H1 (cell line): ENCODE measurements around the gene DLGAP3. TPM values are rescaled to one million over a fixed set of nuclear protein-coding genes. Genes with fewer than 3 reads are reported as not detected.

Source experiments
- CTCF ChIA-PET: fragments of 300-600 bp; sonication (Branson Sonifier 250); formaldehyde crosslinking; loops from one replicate; lab custom pipeline; 2021; ENCODE audit not compliant: partially characterized antibody; lab: Charles Lee
- POLR2A ChIA-PET: fragments of 300-600 bp; sonication (Branson Sonifier 250); formaldehyde crosslinking; loops from one replicate; lab custom pipeline; 2021; ENCODE audit warnings: inconsistent platforms; ENCODE audit not compliant: partially characterized antibody; lab: Charles Lee
- DNase-seq, 2 experiments: peaks; one replicate each; pipeline versions ENCODE4 v3.0.0 to v3.0.0-alpha.2; 2010 to 2022; ENCODE audit warnings: low spot score in 2 of 2, low read depth in 1 of 2, mixed read lengths in 1 of 2
- FAIRE-seq: peaks from 2 replicates; lab custom pipeline; 2011; peaks lifted over from hg19 to GRCh38; lab: Jason Lieb, UNC
- H2AFZ ChIP-seq: 2 replicates; pipeline ENCODE4 v1.8.1; 2012; ENCODE audit warnings: low read length, inconsistent platforms
- H2AK5ac ChIP-seq: 2 replicates; pipeline ENCODE4 v1.6.1; 2013; ENCODE audit warnings: low read depth, low read length
- H2BK120ac ChIP-seq: replicated peaks from 2 replicates; pipeline ENCODE3; 2013; ENCODE audit warnings: low read depth, low read length, inconsistent platforms
- H2BK12ac ChIP-seq: 2 replicates; pipeline ENCODE4 v1.6.1; 2013; ENCODE audit warnings: low read depth, low read length
- H2BK15ac ChIP-seq: 2 replicates; pipeline ENCODE4 v1.6.1; 2013; ENCODE audit warnings: low read length
- H2BK20ac ChIP-seq: 2 replicates; pipeline ENCODE4 v1.6.1; 2013; ENCODE audit warnings: low read length
- H2BK5ac ChIP-seq: 2 replicates; pipeline ENCODE4 v1.6.1; 2013; ENCODE audit warnings: low read depth, low read length
- H3K14ac ChIP-seq: 2 replicates; pipeline ENCODE4 v1.6.1; 2013; ENCODE audit warnings: inconsistent platforms; ENCODE audit not compliant: insufficient read length
- H3K18ac ChIP-seq: 2 replicates; pipeline ENCODE4 v1.6.1; 2013; ENCODE audit warnings: low read length; ENCODE audit errors: extremely low read depth
- H3K23ac ChIP-seq: 2 replicates; pipeline ENCODE4 v1.6.1; 2013; ENCODE audit warnings: inconsistent platforms; ENCODE audit not compliant: insufficient read length
- H3K23me2 ChIP-seq: 2 replicates; pipeline ENCODE4 v1.6.1; 2013; ENCODE audit warnings: low read depth, low read length
- H3K27ac ChIP-seq: 2 replicates; pipeline ENCODE4 v1.6.1; 2011; ENCODE audit warnings: low read depth, low read length, inconsistent platforms
- H3K27me3 ChIP-seq, 4 experiments: replicated peaks in 1 of 4; 1 replicate in 1 of 4; 2 replicates in 3 of 4; pipeline versions ENCODE4 v1.6.1 to v1.8.1; 2011 to 2013; ENCODE audit warnings: low read length in 3 of 4, mild to moderate bottlenecking in 3 of 4, inconsistent platforms in 2 of 4, mixed read lengths in 2 of 4, moderate library complexity in 1 of 4; ENCODE audit not compliant: control insufficient read depth in 3 of 4, insufficient read depth in 3 of 4; ENCODE audit errors: extremely low read depth in 1 of 4
- H3K36me3 ChIP-seq, 4 experiments: 2 replicates each; pipeline versions ENCODE4 v1.6.1 to v1.8.1; 2011 to 2013; ENCODE audit warnings: mild to moderate bottlenecking in 4 of 4, low read length in 3 of 4, moderate library complexity in 2 of 4, control low read depth in 1 of 4, inconsistent platforms in 1 of 4; ENCODE audit not compliant: insufficient read depth in 4 of 4, control insufficient read depth in 2 of 4
- H3K4ac ChIP-seq: replicated peaks from 2 replicates; pipeline ENCODE3; 2013; ENCODE audit warnings: low read length, low read depth, mixed read lengths, inconsistent platforms; ENCODE audit not compliant: insufficient read length
- H3K4me1 ChIP-seq, 4 experiments: replicated peaks in 1 of 4; 1 replicate in 1 of 4; 2 replicates in 3 of 4; pipeline versions ENCODE4 v1.6.1 to v1.8.1; 2011 to 2013; ENCODE audit warnings: low read length in 3 of 4, inconsistent platforms in 2 of 4, mixed read lengths in 1 of 4; ENCODE audit not compliant: insufficient read depth in 4 of 4, control insufficient read depth in 3 of 4
- H3K4me2 ChIP-seq, 2 experiments: 2 replicates each; pipeline versions ENCODE4 v1.6.1 to v1.8.1; 2011 to 2013; ENCODE audit warnings: low read depth in 2 of 2, low read length in 2 of 2, control low read depth in 1 of 2, inconsistent platforms in 1 of 2, mild to moderate bottlenecking in 1 of 2; ENCODE audit not compliant: insufficient read depth in 1 of 2
- H3K4me3 ChIP-seq, 4 experiments: fragments of 200-600, 300-600 bp in 1 of 4; sonication (generic), shearing (Covaris generic), sonication (Bioruptor Twin) in 1 of 4; 2 replicates each; pipeline versions ENCODE4 v1.5.1 to v1.8.1; 2011 to 2016; ENCODE audit warnings: low read length in 4 of 4, low read depth in 3 of 4, control low read depth in 2 of 4, inconsistent platforms in 2 of 4, mild to moderate bottlenecking in 2 of 4, mixed read lengths in 1 of 4, moderate library complexity in 1 of 4; ENCODE audit not compliant: insufficient read depth in 2 of 4; ENCODE audit errors: extremely low read depth in 1 of 4
- H3K56ac ChIP-seq: replicated peaks from 2 replicates; pipeline ENCODE3; 2013; ENCODE audit warnings: low read depth, mild to moderate bottlenecking, mixed read lengths, low read length, inconsistent platforms; ENCODE audit not compliant: insufficient read length
- H3K79me1 ChIP-seq: 2 replicates; pipeline ENCODE4 v1.6.1; 2013; ENCODE audit warnings: low read depth, low read length, control low read depth
- H3K79me2 ChIP-seq, 2 experiments: 2 replicates each; pipeline versions ENCODE4 v1.6.1 to v1.8.1; 2012 to 2013; ENCODE audit warnings: low read length in 2 of 2, mild to moderate bottlenecking in 2 of 2, inconsistent platforms in 1 of 2; ENCODE audit not compliant: insufficient read depth in 2 of 2, control insufficient read depth in 1 of 2
- H3K9ac ChIP-seq, 4 experiments: replicated peaks in 1 of 4; 1 replicate in 1 of 4; 2 replicates in 3 of 4; pipeline versions ENCODE4 v1.6.1 to v1.8.1; 2011 to 2013; ENCODE audit warnings: low read depth in 3 of 4, low read length in 3 of 4, control low read depth in 2 of 4, mild to moderate bottlenecking in 2 of 4, moderate library complexity in 2 of 4, inconsistent platforms in 1 of 4; ENCODE audit errors: extremely low read depth in 1 of 4
- H3K9me3 ChIP-seq, 2 experiments: 2 replicates each; pipeline versions ENCODE4 v1.6.1 to v1.8.1; 2012 to 2013; ENCODE audit warnings: mild to moderate bottlenecking in 2 of 2, moderate library complexity in 2 of 2, control low read depth in 1 of 2, inconsistent platforms in 1 of 2, low read depth in 1 of 2, low read length in 1 of 2, mixed read lengths in 1 of 2; ENCODE audit not compliant: insufficient read depth in 2 of 2
- H4K20me1 ChIP-seq, 2 experiments: replicated peaks in 1 of 2; 2 replicates each; pipeline versions ENCODE3 to v1.8.1; 2011 to 2013; ENCODE audit warnings: inconsistent platforms in 2 of 2, low read length in 2 of 2, mild to moderate bottlenecking in 1 of 2; ENCODE audit not compliant: insufficient read depth in 2 of 2, control insufficient read depth in 1 of 2
- H4K5ac ChIP-seq: 2 replicates; pipeline ENCODE4 v1.6.1; 2013; ENCODE audit warnings: low read length, low read depth, mixed read lengths, inconsistent platforms; ENCODE audit not compliant: insufficient read length
- H4K8ac ChIP-seq: 2 replicates; pipeline ENCODE4 v1.8.0; 2013; ENCODE audit warnings: mild to moderate bottlenecking, moderate library complexity, low read length, inconsistent platforms; ENCODE audit not compliant: insufficient read depth; ENCODE audit errors: extremely low read depth
- H4K91ac ChIP-seq: replicated peaks from 2 replicates; pipeline ENCODE3; 2013; ENCODE audit warnings: low read length, mixed read lengths, inconsistent platforms; ENCODE audit not compliant: insufficient read length
- ASH2L ChIP-seq: fragments of 200-600, 300-600 bp; sonication (generic); IDR thresholded peaks from one replicate; pipeline ENCODE4 v1.7.1; 2017; ENCODE audit warnings: low read length
- BACH1 ChIP-seq: IDR thresholded peaks from 2 replicates; pipeline ENCODE4 v1.6.1; 2012; ENCODE audit warnings: low read length, improper control_type of control experiment
- CEBPB ChIP-seq: IDR thresholded peaks from 2 replicates; pipeline ENCODE4 v1.6.1; 2012; ENCODE audit warnings: low read depth, low read length
- CHD1 ChIP-seq: IDR thresholded peaks from 2 replicates; pipeline ENCODE4 v1.6.1; 2012; ENCODE audit warnings: low read depth, low read length, improper control_type of control experiment
- GABPA ChIP-seq: IDR thresholded peaks from 2 replicates; pipeline ENCODE4 v1.6.1; 2011; ENCODE audit warnings: mild to moderate bottlenecking, low read length, moderate library complexity, borderline replicate concordance; ENCODE audit not compliant: insufficient read depth
- HDAC6 ChIP-seq: IDR thresholded peaks from one replicate; pipeline ENCODE4 v1.7.1; 2012; ENCODE audit warnings: low read depth, mild to moderate bottlenecking, inconsistent platforms, low read length, moderate library complexity
- JUN ChIP-seq: IDR thresholded peaks from 2 replicates; pipeline ENCODE4 v1.6.1; 2011; ENCODE audit warnings: low read depth, mild to moderate bottlenecking, improper control_type of control experiment, low read length
- RAD21 ChIP-seq, 2 experiments: IDR thresholded peaks in 1 of 2; conservative IDR thresholded peaks in 1 of 2; 2 replicates each; pipeline ENCODE4 v1.6.1; 2011; ENCODE audit warnings: low read depth in 2 of 2, low read length in 2 of 2, improper control_type of control experiment in 1 of 2, inconsistent platforms in 1 of 2, mild to moderate bottlenecking in 1 of 2, moderate library complexity in 1 of 2
- RBBP5 ChIP-seq: IDR thresholded peaks from 2 replicates; pipeline ENCODE4 v1.7.1; 2012; ENCODE audit warnings: low read depth, mild to moderate bottlenecking, inconsistent platforms, low read length, moderate library complexity, borderline replicate concordance
- SIRT6 ChIP-seq: IDR thresholded peaks from one replicate; pipeline ENCODE4 v1.7.1; 2012; ENCODE audit warnings: low read length, inconsistent platforms
- SIX5 ChIP-seq: IDR thresholded peaks from 2 replicates; pipeline ENCODE4 v1.6.1; 2011; ENCODE audit warnings: mild to moderate bottlenecking, low read depth, low read length
- TAF7 ChIP-seq: optimal IDR thresholded peaks from 2 replicates; pipeline ENCODE3; 2011; ENCODE audit warnings: low read depth, mild to moderate bottlenecking, inconsistent platforms, low read length, moderate library complexity, borderline replicate concordance
- TBP ChIP-seq: IDR thresholded peaks from 2 replicates; pipeline ENCODE4 v1.6.1; 2011; ENCODE audit warnings: low read depth, low read length, improper control_type of control experiment
- WGBS, 2 experiments: shearing (Covaris generic) in 1 of 2; methylation state at CpG; one replicate each; pipeline versions ENCODE4 v1.1.6 to v1.1.7; 2013 to 2015; ENCODE audit warnings: low lambda C conversion rate in 2 of 2, mixed read lengths in 2 of 2, inconsistent platforms in 1 of 2, low coverage in 1 of 2, missing lambda C conversion rate in 1 of 2; ENCODE audit not compliant: insufficient replicate concordance in 2 of 2, insufficient coverage in 1 of 2, insufficient read length in 1 of 2; ENCODE audit errors: extremely low coverage in 1 of 2, missing lambda C conversion rate in 1 of 2; 5-methylcytosine and 5-hydroxymethylcytosine counted together
- polyA plus RNA-seq, 7 experiments: library from polyadenylated mRNA; depleted of rRNA in 3 of 7; stranded (reverse) in 5 of 7; unstranded in 2 of 7; fragments of >200 nt in 5 of 7; fragments of 200-250 nt in 2 of 7; gene quantifications; 1 replicate in 5 of 7; 2 replicates in 1 of 7; 4 replicates in 1 of 7; pipeline versions ENCODE4 v1.2.1 to v1.2.3, GENCODE V29; 2011 to 2013; ENCODE audit warnings: missing spikeins in 2 of 7, mixed read lengths in 2 of 7
- total RNA-seq: library from RNA; stranded (reverse); fragmentation: NEBNext Ultra II Directional; extraction: Animal tissue kit (Norgen Biotek cat#: 25700); gene quantifications from 2 replicates; pipeline ENCODE4 v1.2.1, GENCODE V29; 2021
- TF ChIP-seq, protein P1 (sequence below): IDR thresholded peaks from 2 replicates; pipeline ENCODE4 v1.6.1; 2011; ENCODE audit warnings: low read depth, mild to moderate bottlenecking, low read length; ENCODE audit not compliant: insufficient read depth

The DLGAP3 gene
- total and polyA plus RNA-seq, 2 of the 8 experiments (the other 6 are each of a cell fraction or from before 2014, with no cell fraction given) = 3.8 to 13.2 TPM

DNA sequence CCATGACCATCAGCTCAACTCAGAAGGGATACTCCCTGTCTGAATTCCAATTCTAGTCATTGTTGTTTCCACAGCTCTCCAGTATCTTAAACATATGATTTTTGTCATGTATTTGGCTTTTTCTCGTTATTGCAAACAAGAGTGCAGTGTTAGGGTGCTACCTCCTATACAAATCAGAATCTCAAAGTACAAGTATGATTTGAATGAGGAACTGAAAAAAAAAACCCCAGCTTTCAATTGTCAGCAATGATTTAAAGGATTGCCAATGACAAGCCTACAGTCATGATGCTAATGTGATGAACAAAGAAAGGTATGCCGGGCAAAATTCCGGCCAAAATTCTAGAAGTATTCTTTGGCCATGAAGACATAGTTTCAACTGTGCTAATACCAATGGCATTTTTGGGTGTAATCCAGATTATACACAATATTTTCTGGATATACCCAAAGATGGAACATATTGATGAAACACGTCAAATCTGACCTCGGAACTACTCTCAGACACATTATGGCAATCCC is 40.8 kb upstream of the DLGAP3 start:
- Histone ChIP-seq H3K9me3 (peaks cover 2 to 8% of the 10 kb centered on the region in 2 experiments; a peak in 2 of 4 replicates), H3K36me3 (no peaks in the 10 kb centered on the region), H3K27ac (no peak overlapping the region), H3K56ac (no peak overlapping the region), H3K23me2 (no peaks in the 10 kb centered on the region), H4K91ac (no peak overlapping the region), H3K14ac (no peak overlapping the region), H3K4me2 (no peak overlapping the region), H3K79me1 (no peaks in the 10 kb centered on the region), H3K23ac (no peak overlapping the region), H2AFZ (no peak overlapping the region), H3K79me2 (no peaks in the 10 kb centered on the region), H2BK5ac (no peak overlapping the region; the same call in 1 of the 2 replicates), H3K18ac (no peak overlapping the region), H2BK120ac (no peak overlapping the region), H3K27me3 (no peaks in the 10 kb centered on the region), H2BK20ac (no peak overlapping the region), H4K8ac (no peak overlapping the region), H3K4me3 (peak overlapping the region in 1 of 4 experiments; percentile 28; a peak in 1 of 8 replicates), H2AK5ac (no peak overlapping the region), H2BK12ac (no peak overlapping the region), H4K5ac (no peak overlapping the region), H3K4ac (no peak overlapping the region), H2BK15ac (no peak overlapping the region), H3K4me1 (peaks cover 0 to 6% (median 2%) of the 10 kb centered on the region in 4 experiments; a peak in 2 of 7 replicates), H3K9ac (no peak overlapping the region), H4K20me1 (no peaks in the 10 kb centered on the region)
- no peak for FAIRE-seq
- POLR2A ChIA-PET = interaction anchor here (0.9 to 2.9 kb wide), 3 partner anchors 12 to 219 kb away, joined by 3 to 9 read pairs (median 5); partner anchors contain the start of gene TMEM35B
- WGBS, 2 experiments = 87% methylated on average over 5 of the region's 5 CpGs; no CpG with 5 or more reads in 1 of the 2 experiments
- DNase-seq = no peak
- CTCF ChIA-PET = interaction anchor here (1.0 to 1.2 kb wide), 2 partner anchors 55 to 85 kb away, joined by 3 to 4 read pairs; no protein-coding TSS in a partner anchor
- TF ChIP-seq TAF7 (no peak), CHD1 (no peak), GABPA (no peak), CEBPB (no peak), HDAC6 (no peak), BACH1 (no peak), SIRT6 (no peak), RBBP5 (no peak), RAD21 (IDR thresholded peaks at IDR 0.05 in 1 of 2, conservative IDR thresholded peaks at IDR 0.05 in 1 of 2; ENCODE audit: low read depth in 2 of 2, low read length in 2 of 2) (no peak), JUN (no peak), SIX5 (no peak), TBP (no peak), ASH2L (no peak)
- TF ChIP-seq, protein P1, sequence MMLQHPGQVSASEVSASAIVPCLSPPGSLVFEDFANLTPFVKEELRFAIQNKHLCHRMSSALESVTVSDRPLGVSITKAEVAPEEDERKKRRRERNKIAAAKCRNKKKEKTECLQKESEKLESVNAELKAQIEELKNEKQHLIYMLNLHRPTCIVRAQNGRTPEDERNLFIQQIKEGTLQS = no peak
